ENCODE data around the gene SMDT1. TPM values are rescaled to one million over a fixed set of nuclear protein-coding genes. Genes with fewer than 3 reads are reported as not detected.

Gene SMDT1
- total and polyA plus RNA-seq, 9 of the 15 experiments (the other 6 are each of a cell fraction or from before 2014, with no cell fraction given), result 7.9 to 65.2 (median 14.3) TPM

- TF ChIP-seq ATF1 (CRISPR knock-in tag; IDR thresholded peaks at IDR 0.05), result no peak
- TF ChIP-seq ATF1 (tag; IDR thresholded peaks at IDR 0.05), result peak; percentile 53
- peak; percentile 84 for TF ChIP-seq ZBTB7A (IDR thresholded peaks at IDR 0.05; ENCODE audit: borderline replicate concordance, control insufficient read depth, low read depth, low read length)
- peak; percentile 96 for TF ChIP-seq MGA (IDR thresholded peaks at IDR 0.05)
- TF ChIP-seq, protein P1, sequence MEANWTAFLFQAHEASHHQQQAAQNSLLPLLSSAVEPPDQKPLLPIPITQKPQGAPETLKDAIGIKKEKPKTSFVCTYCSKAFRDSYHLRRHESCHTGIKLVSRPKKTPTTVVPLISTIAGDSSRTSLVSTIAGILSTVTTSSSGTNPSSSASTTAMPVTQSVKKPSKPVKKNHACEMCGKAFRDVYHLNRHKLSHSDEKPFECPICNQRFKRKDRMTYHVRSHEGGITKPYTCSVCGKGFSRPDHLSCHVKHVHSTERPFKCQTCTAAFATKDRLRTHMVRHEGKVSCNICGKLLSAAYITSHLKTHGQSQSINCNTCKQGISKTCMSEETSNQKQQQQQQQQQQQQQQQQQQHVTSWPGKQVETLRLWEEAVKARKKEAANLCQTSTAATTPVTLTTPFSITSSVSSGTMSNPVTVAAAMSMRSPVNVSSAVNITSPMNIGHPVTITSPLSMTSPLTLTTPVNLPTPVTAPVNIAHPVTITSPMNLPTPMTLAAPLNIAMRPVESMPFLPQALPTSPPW (CRISPR knock-in tag; IDR thresholded peaks at IDR 0.05), result peak; percentile 83
Observed at GRCh38 chr22:42070517-42071422, 8.7 kb upstream of the SMDT1 start, which contains the start of gene NAGA (continued).

Data from K562 (cell line).